Measurements from ENCODE around the gene LRRFIP2.

- no peak for TF ChIP-seq POLR2A (IDR thresholded peaks at IDR 0.05; ENCODE audit: low read depth, low read length)
- TF ChIP-seq CTCF (conservative IDR thresholded peaks at IDR 0.05; ENCODE audit: low read depth, low read length) = no peak
- no peak for TF ChIP-seq RAD21 (IDR thresholded peaks at IDR 0.05; ENCODE audit: low read length)
- TF ChIP-seq SMC3 (IDR thresholded peaks at IDR 0.05; ENCODE audit: low read depth, low read length) = no peak
- TF ChIP-seq CEBPB (IDR thresholded peaks at IDR 0.05; ENCODE audit: low read depth, low read length) = no peak
- TF ChIP-seq MAFK (IDR thresholded peaks at IDR 0.05; ENCODE audit: low read depth, low read length) = no peak
- no peak for TF ChIP-seq USF2 (IDR thresholded peaks at IDR 0.05; ENCODE audit: low read depth, low read length)
- TF ChIP-seq MXI1 (IDR thresholded peaks at IDR 0.05; ENCODE audit: borderline replicate concordance, low read depth, low read length) = no peak
- no peak for TF ChIP-seq RFX5 (IDR thresholded peaks at IDR 0.05; ENCODE audit: low read depth, low read length)
- TF ChIP-seq MAZ (IDR thresholded peaks at IDR 0.05; ENCODE audit: borderline replicate concordance, low read depth, low read length) = no peak
- no peak for TF ChIP-seq BHLHE40 (IDR thresholded peaks at IDR 0.05; ENCODE audit: low read depth, low read length)
- TF ChIP-seq CHD1 (IDR thresholded peaks at IDR 0.05; ENCODE audit: low read depth, low read length) = no peak
- TF ChIP-seq FOS (IDR thresholded peaks at IDR 0.05; ENCODE audit: low read depth, low read length) = no peak
These were observed 143.8 kb downstream of the LRRFIP2 start for GRCh38 chr3:37030588-37030987.

Measured in IMR-90 (cell line).